IgD-negative memory B cell (primary cell): ENCODE results near the gene CDKL1. TPM values are rescaled to one million over a fixed set of nuclear protein-coding genes. Genes with fewer than 3 reads are reported as not detected.
"Not testable (repeated sequence)": the region's sequence is repeated elsewhere in the genome, so short reads cannot be mapped to it uniquely, and the experiment has no call there.

ENCODE experiments used
- H3K27ac Mint-ChIP-seq, 3 donors: one replicate each; pipeline ENCODE4 v1.8.0; 2020 to 2022; ENCODE audit warnings: mild to moderate bottlenecking in 3 of 3, mixed read lengths in 3 of 3, moderate library complexity in 1 of 3
- H3K27me3 Mint-ChIP-seq: one replicate; pipeline ENCODE4 v1.8.0; 2021; ENCODE audit warnings: mixed read lengths
- H3K36me3 Mint-ChIP-seq: one replicate; pipeline ENCODE4 v1.8.0; 2020; ENCODE audit warnings: mild to moderate bottlenecking, mixed read lengths
- H3K4me1 Mint-ChIP-seq, 3 donors: one replicate each; pipeline ENCODE4 v1.8.0; 2020 to 2022; ENCODE audit warnings: mixed read lengths in 3 of 3, mild to moderate bottlenecking in 1 of 3
- H3K4me3 Mint-ChIP-seq, 4 donors: one replicate each; pipeline ENCODE4 v1.8.0; 2020 to 2022; ENCODE audit warnings: mild to moderate bottlenecking in 4 of 4, mixed read lengths in 4 of 4, moderate library complexity in 3 of 4
- H3K9me3 Mint-ChIP-seq, 3 donors: one replicate each; pipeline ENCODE4 v1.8.0; 2020 to 2021; ENCODE audit warnings: mixed read lengths in 3 of 3, mild to moderate bottlenecking in 1 of 3
- polyA plus RNA-seq: library from polyadenylated mRNA; unstranded; fragments of 300-500 nt; fragmentation: Illumina TruSeq; gene quantifications from one replicate; pipeline ENCODE4 v1.2.3, GENCODE V29; 2021

CDKL1 gene
- polyA plus RNA-seq, 1 donor from 2014 or later, result 7.1 TPM

DNA sequence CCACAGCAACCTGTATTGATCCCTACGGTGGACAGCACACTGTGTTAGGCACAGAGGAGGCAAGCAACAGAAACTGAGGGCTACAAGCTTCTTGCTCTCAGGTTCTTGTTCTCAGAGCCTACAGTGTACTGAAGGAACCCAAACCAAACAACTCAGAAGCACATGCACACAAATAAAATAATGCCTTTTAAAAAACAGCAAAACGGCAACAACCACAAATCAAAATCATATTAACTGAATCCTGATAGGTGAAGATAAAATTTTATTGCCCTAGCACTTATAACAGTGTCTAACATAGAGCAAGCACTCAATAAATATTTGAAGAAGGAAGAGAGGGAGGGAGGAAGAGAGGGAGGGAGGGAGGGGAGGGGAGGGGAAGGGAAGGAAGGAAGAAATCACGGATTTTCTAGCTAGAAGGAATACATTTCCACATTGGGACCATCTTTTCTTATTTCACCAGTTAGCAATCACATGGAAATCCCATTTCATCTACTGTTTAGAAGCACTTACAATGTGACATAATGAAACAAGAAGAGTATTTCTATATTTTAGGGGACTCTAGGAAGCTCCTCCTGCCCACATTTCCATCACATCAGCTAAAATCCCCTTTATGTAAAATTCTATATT is 57.4 kb downstream of the CDKL1 start:
- H3K27ac Mint-ChIP-seq, result no peak overlapping the region
- H3K36me3 Mint-ChIP-seq, result peaks cover 5% of the 10 kb centered on the region
- H3K4me1 Mint-ChIP-seq, result peaks cover 6 to 13% (median 13%) of the 10 kb centered on the region in 3 donors
- no peaks in the 10 kb centered on the region for H3K9me3 Mint-ChIP-seq
- no peak overlapping the region for H3K4me3 Mint-ChIP-seq
- H3K27me3 Mint-ChIP-seq, result no peaks in the 10 kb centered on the region

DNA sequence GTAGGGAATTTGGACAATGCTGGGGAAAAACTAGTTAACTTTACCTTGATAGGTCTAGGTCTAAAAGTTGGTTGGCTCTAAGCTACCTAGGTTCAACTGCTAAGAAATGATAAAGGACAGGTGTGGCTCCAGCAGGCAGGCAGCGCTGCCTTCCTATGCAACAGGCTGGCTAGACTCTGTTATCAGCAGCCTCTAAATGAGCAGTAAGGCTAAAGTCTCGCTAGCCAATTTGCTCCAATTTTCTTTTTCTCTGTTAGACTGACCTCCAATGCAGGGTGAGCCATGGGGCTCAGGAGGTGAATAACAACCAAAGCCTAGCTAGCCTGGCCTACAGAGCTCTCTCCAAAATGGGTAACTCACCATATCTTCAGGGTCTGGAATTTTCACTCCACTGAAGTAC is 58.1 kb downstream of the CDKL1 start:
- peaks cover 5% of the 10 kb centered on the region for H3K36me3 Mint-ChIP-seq
- no peak overlapping the region for H3K27ac Mint-ChIP-seq
- H3K27me3 Mint-ChIP-seq, result no peaks in the 10 kb centered on the region
- peaks cover 6 to 13% (median 13%) of the 10 kb centered on the region in 3 donors for H3K4me1 Mint-ChIP-seq
- no peaks in the 10 kb centered on the region for H3K9me3 Mint-ChIP-seq
- H3K4me3 Mint-ChIP-seq, result no peak overlapping the region

- Mint-ChIP-seq H3K27me3 (no peaks in the 10 kb centered on the region), H3K9me3 (no peaks in the 10 kb centered on the region), H3K4me1 (peaks cover 6 to 10% (median 10%) of the 10 kb centered on the region in 3 donors), H3K4me3 (peak overlapping the region in 3 of 4 donors; percentile 30 to 67 (median 36)), H3K36me3 (peaks cover 5% of the 10 kb centered on the region), H3K27ac (peak overlapping the region in 2 of 3 donors; percentile 43 to 80)
Observed at GRCh38 chr14:50335989-50336824, 60.5 kb downstream of the CDKL1 start.

DNA sequence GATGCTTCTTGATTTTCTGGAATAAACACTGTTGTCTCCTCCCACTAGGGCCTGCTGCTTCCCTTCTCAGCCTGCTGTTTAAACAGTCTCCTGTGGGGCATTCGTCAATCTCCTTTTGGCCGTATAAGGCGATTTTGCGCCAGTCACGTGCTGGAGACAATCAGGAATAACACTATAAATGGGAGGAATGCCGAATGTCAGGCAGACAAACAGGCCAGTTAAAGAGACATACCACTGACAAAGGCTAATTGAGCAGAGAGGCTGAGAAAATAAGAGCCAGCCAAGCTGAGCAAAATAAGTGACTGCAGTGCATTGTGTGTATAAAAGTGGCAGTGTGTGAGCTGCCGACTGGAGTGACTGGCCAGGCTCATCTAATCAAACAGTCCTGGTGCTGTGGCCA is 61.3 kb downstream of the CDKL1 start:
- Mint-ChIP-seq H3K4me1 (peaks cover 6 to 10% (median 10%) of the 10 kb centered on the region in 3 donors), H3K27me3 (no peaks in the 10 kb centered on the region), H3K4me3 (no peak overlapping the region), H3K27ac (peak overlapping the region in 2 of 3 donors; percentile 43 to 71), H3K9me3 (no peaks in the 10 kb centered on the region), H3K36me3 (peaks cover 5% of the 10 kb centered on the region)

GRCh38 chr14:50334211-50334610 is 62.5 kb downstream of the CDKL1 start:
- Mint-ChIP-seq H3K4me1 (peaks cover 6 to 10% (median 10%) of the 10 kb centered on the region in 3 donors), H3K9me3 (no peaks in the 10 kb centered on the region), H3K4me3 (no peak overlapping the region), H3K27me3 (no peaks in the 10 kb centered on the region), H3K36me3 (peaks cover 5% of the 10 kb centered on the region), H3K27ac (no peak overlapping the region)

GRCh38 chr14:50333014-50333509 is 63.6 kb downstream of the CDKL1 start:
- Mint-ChIP-seq H3K4me1 (peaks cover 6 to 10% (median 10%) of the 10 kb centered on the region in 3 donors), H3K27ac (no peak overlapping the region), H3K27me3 (no peaks in the 10 kb centered on the region), H3K36me3 (no peaks in the 10 kb centered on the region), H3K4me3 (no peak overlapping the region), H3K9me3 (no peaks in the 10 kb centered on the region)

- peaks cover 5 to 9% (median 9%) of the 10 kb centered on the region in 3 donors for H3K4me1 Mint-ChIP-seq
- H3K27ac Mint-ChIP-seq, result no peak overlapping the region
- no peaks in the 10 kb centered on the region for H3K27me3 Mint-ChIP-seq
- H3K4me3 Mint-ChIP-seq, result no peak overlapping the region
- H3K9me3 Mint-ChIP-seq, result no peaks in the 10 kb centered on the region
- no peaks in the 10 kb centered on the region for H3K36me3 Mint-ChIP-seq
Observed at GRCh38 chr14:50331596-50331995, 65.1 kb downstream of the CDKL1 start.

DNA sequence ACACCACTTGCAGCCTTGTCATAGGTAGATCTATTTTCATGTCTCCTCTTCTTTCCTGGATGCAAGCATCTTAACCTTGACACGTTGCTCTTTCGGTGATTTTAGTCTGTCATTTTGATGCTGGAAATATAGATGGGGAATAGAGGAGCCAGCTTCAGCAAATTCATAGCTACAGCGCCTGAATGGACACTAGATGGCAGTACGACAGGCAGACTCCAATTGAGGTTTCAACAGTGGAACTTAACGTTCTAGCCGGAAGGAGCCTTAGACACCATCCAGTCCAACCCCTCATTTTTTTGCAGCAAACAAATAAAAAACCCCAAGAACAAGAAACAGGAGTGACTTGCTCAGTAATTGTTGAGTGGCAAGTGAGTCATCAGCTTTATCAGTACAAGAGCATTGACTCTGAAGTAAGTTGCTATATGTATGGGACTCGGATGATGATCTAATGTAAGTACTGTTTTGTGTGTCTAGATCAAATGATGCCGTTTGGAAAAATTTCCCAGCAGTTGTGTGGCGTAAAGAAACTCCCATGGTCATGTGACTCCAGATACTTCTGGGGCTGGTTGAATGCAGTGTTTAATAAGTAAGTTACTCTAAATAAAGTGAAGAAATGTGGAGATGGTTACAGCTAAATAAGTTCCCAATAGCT is 75.5 kb downstream of the CDKL1 start:
- peaks cover 6% of the 10 kb centered on the region for H3K36me3 Mint-ChIP-seq
- H3K4me3 Mint-ChIP-seq, result no peak overlapping the region
- H3K27me3 Mint-ChIP-seq, result no peaks in the 10 kb centered on the region
- peaks cover 11 to 16% (median 12%) of the 10 kb centered on the region in 3 donors for H3K4me1 Mint-ChIP-seq
- no peaks in the 10 kb centered on the region for H3K9me3 Mint-ChIP-seq
- no peak overlapping the region for H3K27ac Mint-ChIP-seq

- peaks cover 13 to 16% (median 14%) of the 10 kb centered on the region in 3 donors for H3K4me1 Mint-ChIP-seq
- H3K27ac Mint-ChIP-seq, result no peak overlapping the region
- H3K4me3 Mint-ChIP-seq, result no peak overlapping the region
- no peaks in the 10 kb centered on the region for H3K27me3 Mint-ChIP-seq
- H3K36me3 Mint-ChIP-seq, result peaks cover 5% of the 10 kb centered on the region
- H3K9me3 Mint-ChIP-seq, result no peaks in the 10 kb centered on the region
Observed at GRCh38 chr14:50320283-50320682, 76.4 kb downstream of the CDKL1 start.

- no peaks in the 10 kb centered on the region for H3K9me3 Mint-ChIP-seq
- H3K27ac Mint-ChIP-seq, result no peak overlapping the region
- peaks cover 13 to 16% (median 14%) of the 10 kb centered on the region in 3 donors for H3K4me1 Mint-ChIP-seq
- H3K4me3 Mint-ChIP-seq, result no peak overlapping the region
- no peaks in the 10 kb centered on the region for H3K27me3 Mint-ChIP-seq
- H3K36me3 Mint-ChIP-seq, result peaks cover 5% of the 10 kb centered on the region
Observed at GRCh38 chr14:50319721-50320120, 77.0 kb downstream of the CDKL1 start.

- Mint-ChIP-seq H3K4me1 (peaks cover 13 to 16% (median 14%) of the 10 kb centered on the region in 3 donors), H3K27ac (no peak overlapping the region), H3K4me3 (no peak overlapping the region), H3K27me3 (no peaks in the 10 kb centered on the region), H3K9me3 (no peaks in the 10 kb centered on the region), H3K36me3 (peaks cover 5% of the 10 kb centered on the region)
Observed at GRCh38 chr14:50319293-50319692, 77.4 kb downstream of the CDKL1 start.

- Mint-ChIP-seq H3K4me3 (no peak overlapping the region), H3K9me3 (no peaks in the 10 kb centered on the region), H3K36me3 (peaks cover 5% of the 10 kb centered on the region), H3K27ac (no peak overlapping the region), H3K4me1 (peaks cover 17 to 21% (median 20%) of the 10 kb centered on the region in 3 donors), H3K27me3 (no peaks in the 10 kb centered on the region)
Observed at GRCh38 chr14:50318031-50318626, 78.6 kb downstream of the CDKL1 start.

DNA sequence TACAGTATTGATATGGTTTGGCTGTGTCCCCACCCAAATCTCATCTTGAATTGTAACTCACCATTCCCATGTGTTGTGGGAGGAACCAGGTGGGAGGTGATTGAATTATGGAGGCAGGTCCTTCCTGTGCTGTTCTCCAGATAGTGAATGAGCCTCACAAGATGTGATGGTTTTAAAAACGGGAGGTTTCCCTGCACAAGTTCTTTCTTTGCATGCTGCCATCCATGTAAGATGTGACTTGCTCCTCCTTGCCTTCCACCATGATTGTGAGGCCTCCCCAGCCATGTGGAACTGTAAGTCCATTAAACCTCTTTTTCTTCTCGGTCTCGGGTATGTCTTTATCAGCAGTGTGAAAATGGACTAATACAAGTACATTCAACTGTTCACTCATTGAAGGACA is 82.6 kb downstream of the CDKL1 start:
- H3K27me3 Mint-ChIP-seq, H3K36me3 Mint-ChIP-seq, H3K27ac Mint-ChIP-seq, H3K9me3 Mint-ChIP-seq: not testable (repeated sequence)
- Mint-ChIP-seq H3K4me1 (peaks cover 28 to 34% (median 28%) of the 10 kb centered on the region in 3 donors), H3K4me3 (peak overlapping the region; percentile 41 to 95 (median 71))

DNA sequence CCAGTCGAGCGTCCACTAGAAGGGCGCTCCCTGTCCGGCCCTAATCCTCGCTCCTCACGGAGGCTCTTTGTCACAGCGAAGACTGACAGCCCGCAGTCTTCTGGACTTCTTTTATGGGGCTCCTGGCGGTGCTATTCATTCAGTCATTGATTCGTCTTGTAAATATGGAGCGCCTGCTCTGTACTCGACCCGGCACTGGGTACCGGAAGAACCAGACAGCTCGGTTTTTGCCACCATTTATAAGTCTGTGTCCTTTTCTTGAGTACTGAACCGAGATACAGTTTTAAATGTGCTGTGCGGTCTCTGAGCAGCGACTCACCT is 84.0 kb downstream of the CDKL1 start:
- H3K27me3 Mint-ChIP-seq, result no peaks in the 10 kb centered on the region
- H3K9me3 Mint-ChIP-seq, result no peaks in the 10 kb centered on the region
- H3K4me3 Mint-ChIP-seq, result peak overlapping the region; percentile 93 to 100 (median 95)
- peak overlapping the region; percentile 91 to 98 (median 98) for H3K27ac Mint-ChIP-seq
- peaks cover 19 to 30% (median 27%) of the 10 kb centered on the region in 3 donors for H3K4me1 Mint-ChIP-seq
- peaks cover 8% of the 10 kb centered on the region for H3K36me3 Mint-ChIP-seq
